ENCODE measurements around the gene MACO1.

GRCh38 chr1:25437672-25438071 lies 7.0 kb downstream of the MACO1 start:
- TF ChIP-seq POLR2AphosphoS5 (IDR thresholded peaks at IDR 0.05) = no peak
- no peak for TF ChIP-seq POLR2A (IDR thresholded peaks at IDR 0.05)
